Stomach smooth muscle (tissue), 2 donors: ENCODE measurements around the gene SVEP1.
"Not testable (repeated sequence)": the region's sequence is repeated elsewhere in the genome, so short reads cannot be mapped to it uniquely, and the experiment has no call there.

Source experiments
- H3K27ac ChIP-seq: one replicate; pipeline ENCODE4 v1.7.0; 2013; ENCODE audit warnings: mild to moderate bottlenecking, low read length, inconsistent platforms
- H3K27me3 ChIP-seq, 2 donors: one replicate each; pipeline ENCODE4 v1.7.0; 2013; ENCODE audit warnings: low read length in 2 of 2; ENCODE audit not compliant: insufficient read depth in 2 of 2, control insufficient read depth in 1 of 2
- H3K36me3 ChIP-seq, 2 donors: one replicate each; pipeline ENCODE4 v1.7.0; 2013; ENCODE audit warnings: low read length in 2 of 2; ENCODE audit not compliant: control insufficient read depth in 2 of 2, insufficient read depth in 2 of 2
- H3K4me1 ChIP-seq: one replicate; pipeline ENCODE4 v1.7.0; 2013; ENCODE audit warnings: low read length; ENCODE audit not compliant: control insufficient read depth, insufficient read depth
- H3K4me3 ChIP-seq, 2 donors: one replicate each; pipeline ENCODE4 v1.7.0; 2013; ENCODE audit warnings: low read length in 2 of 2
- H3K9ac ChIP-seq, 2 donors: one replicate each; pipeline ENCODE4 v1.7.0; 2013; ENCODE audit warnings: low read length in 2 of 2, mild to moderate bottlenecking in 1 of 2
- H3K9me3 ChIP-seq, 2 donors: one replicate each; pipeline ENCODE4 v1.7.0; 2013; ENCODE audit warnings: low read length in 2 of 2; ENCODE audit not compliant: control insufficient read depth in 2 of 2
- donor health status: healthy.
- donor health status: Pancreatic carcinoma.

Gene SVEP1

DNA sequence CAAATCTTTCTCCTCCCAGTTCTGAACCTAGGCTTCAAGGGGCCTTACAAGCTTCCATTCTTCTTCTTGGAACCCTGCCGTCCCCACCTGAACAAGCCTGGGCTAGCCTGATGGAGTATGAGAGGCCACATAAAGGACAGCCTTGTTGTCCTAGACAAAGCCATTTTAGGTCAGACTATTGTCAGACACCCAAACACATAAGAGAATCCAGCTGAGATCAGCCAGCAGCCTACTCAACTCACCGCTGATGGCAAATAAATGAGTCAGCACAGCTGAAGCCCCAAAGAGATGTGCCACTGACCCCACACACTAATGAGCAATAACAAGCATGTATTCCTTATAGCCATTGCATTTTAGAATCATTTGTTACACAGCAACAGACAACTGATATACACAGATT, 33.8 kb downstream of the SVEP1 start:
- Histone ChIP-seq H3K9ac (no peak overlapping the region), H3K27ac (no peak overlapping the region), H3K36me3 (no peaks in the 10 kb centered on the region), H3K27me3 (no peaks in the 10 kb centered on the region), H3K4me3 (no peak overlapping the region), H3K4me1 (no peaks in the 10 kb centered on the region), H3K9me3 (no peaks in the 10 kb centered on the region)

DNA sequence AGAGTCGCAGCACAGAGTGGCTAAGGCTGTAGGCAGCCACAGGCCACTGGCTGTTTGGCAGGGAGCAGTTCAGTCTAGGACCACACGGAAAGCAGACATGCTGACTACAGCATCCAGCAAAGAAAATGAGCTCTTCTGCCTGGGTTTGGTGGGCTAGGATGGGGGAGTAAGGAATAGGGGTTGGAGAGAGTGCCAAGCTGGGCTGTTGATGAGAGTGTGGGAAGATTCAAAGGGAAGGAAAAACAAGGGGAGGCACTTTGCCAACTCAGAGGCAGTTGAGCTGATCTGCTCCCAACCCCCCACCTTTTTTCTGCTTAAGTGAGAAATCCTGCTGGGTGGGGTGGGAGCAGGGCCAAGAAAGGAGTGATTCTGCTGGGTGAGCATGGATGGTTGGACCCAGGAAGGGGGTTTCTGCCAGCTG, 35.9 kb downstream of the SVEP1 start:
- Histone ChIP-seq H3K36me3 (no peaks in the 10 kb centered on the region), H3K27ac (no peak overlapping the region), H3K9me3 (no peaks in the 10 kb centered on the region), H3K4me1 (no peaks in the 10 kb centered on the region), H3K9ac (no peak overlapping the region), H3K27me3 (no peaks in the 10 kb centered on the region), H3K4me3 (no peak overlapping the region)

DNA sequence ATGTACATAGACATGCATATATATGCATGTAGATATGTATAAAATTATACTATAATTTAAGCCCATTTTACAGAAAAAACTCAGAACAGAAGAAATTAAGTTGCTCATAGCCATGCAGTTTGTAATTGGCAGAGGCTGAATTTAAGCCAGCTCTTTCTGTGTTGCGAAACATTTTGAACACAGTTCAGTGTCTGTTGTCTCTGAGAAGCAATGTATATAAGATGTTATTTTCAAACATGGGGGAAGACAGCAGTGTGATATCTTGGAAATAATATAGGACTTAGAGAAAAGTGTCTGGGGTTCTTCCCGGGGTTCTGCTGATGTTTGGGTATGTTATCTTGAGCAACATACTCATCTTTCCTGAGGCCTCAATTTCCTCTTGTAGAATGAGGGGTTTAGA, 37.6 kb downstream of the SVEP1 start:
- Histone ChIP-seq H3K27ac (no peak overlapping the region), H3K9me3 (no peaks in the 10 kb centered on the region), H3K4me1 (no peaks in the 10 kb centered on the region)

DNA sequence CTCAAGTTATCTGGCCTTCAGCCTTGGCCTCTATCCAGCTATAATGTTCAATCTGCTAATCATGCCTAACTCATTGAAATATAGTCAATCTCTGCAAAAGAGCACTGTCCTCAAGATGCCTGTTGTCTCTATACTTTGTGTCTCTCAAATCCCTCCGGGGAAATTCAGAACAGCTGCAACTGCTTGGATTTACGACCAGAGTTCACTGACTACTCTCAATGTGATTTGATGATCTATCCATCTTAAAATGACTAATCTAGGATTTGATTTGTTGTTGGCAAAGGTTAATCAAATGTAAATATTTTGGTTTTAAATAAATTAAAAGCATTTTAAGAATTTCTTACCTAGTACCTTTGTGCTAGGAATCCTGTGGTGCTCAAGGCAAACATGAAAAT, 40.9 kb downstream of the SVEP1 start:
- Histone ChIP-seq H3K9me3 (no peaks in the 10 kb centered on the region), H3K27me3 (no peaks in the 10 kb centered on the region), H3K4me3 (no peak overlapping the region), H3K36me3 (no peaks in the 10 kb centered on the region), H3K27ac (no peak overlapping the region), H3K4me1 (no peaks in the 10 kb centered on the region), H3K9ac (no peak overlapping the region)

More for the DNA sequence above, 37.6 kb downstream of the SVEP1 start:
- H3K36me3 ChIP-seq, result no peaks in the 10 kb centered on the region
- no peaks in the 10 kb centered on the region for H3K27me3 ChIP-seq
- H3K9ac ChIP-seq, result no peak overlapping the region
- H3K4me3 ChIP-seq, result no peak overlapping the region

DNA sequence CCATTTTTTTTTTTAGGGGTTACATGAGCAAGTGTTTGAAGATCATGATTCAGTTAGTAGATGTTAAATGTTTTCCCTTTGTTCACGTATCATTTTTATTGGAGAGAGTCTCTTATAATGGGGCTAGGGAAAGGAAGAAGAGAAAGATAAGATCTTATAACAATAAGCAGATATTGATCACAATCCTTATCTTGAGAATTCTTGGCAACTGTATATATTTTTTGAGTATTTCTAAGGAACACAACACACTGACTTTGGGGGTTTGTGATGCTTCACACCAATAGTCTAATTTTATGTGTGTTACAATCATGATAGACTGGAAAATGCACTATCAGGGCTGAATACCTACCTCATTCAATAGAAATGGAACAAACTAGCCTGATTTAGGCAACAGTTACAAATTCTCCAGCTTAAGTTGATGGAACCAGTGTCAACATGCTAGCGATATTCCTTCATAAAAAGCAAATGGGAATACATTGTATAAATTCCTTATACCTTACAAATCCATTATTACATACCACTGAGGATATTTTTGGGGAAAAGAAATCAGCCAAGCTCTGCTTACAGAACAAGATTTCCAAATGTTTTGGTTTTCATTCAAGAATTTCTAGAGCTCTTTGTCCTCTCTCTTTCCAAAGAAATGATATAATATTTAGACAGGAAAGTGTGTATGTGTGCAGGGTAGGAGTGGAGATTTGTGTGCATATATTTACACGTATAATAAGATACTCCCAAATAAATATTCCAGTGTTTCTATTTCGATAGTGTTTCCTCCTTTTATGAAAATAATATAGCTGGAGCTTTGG, 41.5 kb downstream of the SVEP1 start:
- no peaks in the 10 kb centered on the region for H3K4me1 ChIP-seq
- no peaks in the 10 kb centered on the region for H3K27me3 ChIP-seq
- H3K4me3 ChIP-seq, result no peak overlapping the region
- no peak overlapping the region for H3K9ac ChIP-seq
- no peak overlapping the region for H3K27ac ChIP-seq
- no peaks in the 10 kb centered on the region for H3K9me3 ChIP-seq
- H3K36me3 ChIP-seq, result no peaks in the 10 kb centered on the region

DNA sequence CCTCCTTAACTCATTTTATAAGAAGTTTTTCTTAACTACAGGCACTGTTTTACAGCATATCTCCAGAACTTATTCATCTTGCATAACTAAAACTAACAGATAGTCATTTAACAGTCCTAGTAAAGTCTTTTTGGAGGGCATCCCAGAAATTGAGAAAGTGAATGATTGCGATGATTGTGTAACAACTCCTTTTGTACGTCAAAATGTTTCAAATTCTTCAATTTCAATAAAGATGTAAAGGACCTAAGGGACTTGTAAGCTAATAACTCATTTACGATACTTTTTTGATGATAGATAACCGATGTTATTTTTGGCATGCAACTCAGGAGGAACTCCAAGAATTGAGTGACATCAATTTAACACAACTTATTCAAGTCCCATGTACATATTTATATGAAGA, 42.7 kb downstream of the SVEP1 start:
- no peaks in the 10 kb centered on the region for H3K9me3 ChIP-seq
- H3K4me3 ChIP-seq, result no peak overlapping the region
- H3K27me3 ChIP-seq, result no peaks in the 10 kb centered on the region
- H3K36me3 ChIP-seq, result no peaks in the 10 kb centered on the region
- H3K27ac ChIP-seq, result no peak overlapping the region
- H3K9ac ChIP-seq, result no peak overlapping the region
- no peaks in the 10 kb centered on the region for H3K4me1 ChIP-seq

DNA sequence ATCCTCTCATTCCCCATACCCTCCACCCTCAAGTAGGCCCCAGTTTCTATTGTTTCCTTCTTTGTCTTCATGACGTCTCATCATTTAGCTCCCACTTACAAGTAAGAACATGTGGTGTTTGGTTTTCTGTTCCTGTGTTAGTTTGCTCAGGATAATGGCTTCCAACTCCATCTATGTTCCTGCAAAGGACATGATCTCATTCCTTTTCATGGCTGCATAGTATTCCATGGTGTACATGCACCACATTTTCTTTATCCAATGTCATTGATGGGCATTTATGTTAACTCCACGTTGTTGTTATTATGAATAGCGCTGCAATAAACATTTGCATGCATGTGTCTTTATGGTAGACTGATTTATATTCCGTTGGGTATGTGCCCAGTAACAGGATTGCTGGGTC, 45.4 kb downstream of the SVEP1 start:
- not testable (repeated sequence) for H3K9ac ChIP-seq, H3K27me3 ChIP-seq, H3K4me3 ChIP-seq, H3K36me3 ChIP-seq, H3K9me3 ChIP-seq, H3K27ac ChIP-seq, H3K4me1 ChIP-seq

DNA sequence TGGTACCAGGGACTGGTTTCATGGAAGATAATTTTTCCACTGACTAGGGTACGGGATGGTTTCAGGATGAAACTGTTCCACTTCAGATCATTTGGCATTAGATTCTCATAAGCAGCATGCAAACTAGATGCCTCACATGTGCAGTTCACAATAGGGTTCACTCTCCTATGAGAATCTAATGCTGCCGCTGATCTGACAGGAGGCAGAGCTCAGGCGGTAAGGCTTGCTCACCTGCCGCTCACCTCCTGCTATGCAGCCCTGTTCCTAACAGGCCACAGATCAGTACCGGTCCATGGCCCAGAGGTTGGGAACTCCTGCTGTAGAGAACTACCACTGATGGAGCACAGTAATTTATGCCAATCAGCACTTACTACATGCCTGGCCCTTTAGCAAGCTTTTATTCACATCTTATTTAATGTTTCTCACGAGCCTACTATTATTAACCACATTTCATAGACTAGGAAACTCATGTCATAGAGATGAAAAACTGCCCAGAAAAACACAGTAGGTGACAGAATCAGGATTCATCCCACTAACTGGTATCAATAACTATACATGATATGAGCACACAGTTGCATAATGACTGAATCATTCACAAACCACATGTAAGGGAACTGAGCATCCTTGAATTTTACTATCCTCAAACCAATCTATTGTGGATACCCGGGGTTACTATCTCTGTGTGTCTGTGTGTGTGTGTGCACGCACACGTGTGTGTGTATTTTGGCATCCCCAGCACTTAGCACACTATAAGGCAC, 46.5 kb downstream of the SVEP1 start:
- Histone ChIP-seq H3K9me3 (no peaks in the 10 kb centered on the region), H3K9ac (no peak overlapping the region), H3K36me3 (no peaks in the 10 kb centered on the region)

DNA sequence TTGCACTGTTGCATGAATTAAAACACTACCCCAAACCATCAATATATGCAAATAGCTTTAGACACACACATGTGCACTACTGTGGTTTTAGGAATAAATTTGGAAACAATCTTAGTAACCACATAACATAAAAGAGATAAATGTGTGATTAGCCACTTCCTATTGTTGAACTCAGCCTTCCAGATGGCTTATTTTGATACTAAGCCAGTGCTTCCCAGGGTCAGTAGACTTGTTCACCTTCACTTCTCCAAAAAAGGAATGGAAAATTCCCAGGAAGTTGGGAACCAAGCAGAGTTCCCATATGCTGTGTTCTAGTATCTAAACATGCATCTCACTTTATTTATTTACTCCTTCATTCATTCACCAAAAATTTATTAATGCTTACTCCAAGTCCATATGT, 47.8 kb downstream of the SVEP1 start:
- Histone ChIP-seq H3K4me1 (no peaks in the 10 kb centered on the region), H3K9me3 (no peaks in the 10 kb centered on the region), H3K36me3 (no peaks in the 10 kb centered on the region), H3K27ac (no peak overlapping the region), H3K27me3 (no peaks in the 10 kb centered on the region), H3K9ac (no peak overlapping the region), H3K4me3 (no peak overlapping the region)

More for the DNA sequence above, 46.5 kb downstream of the SVEP1 start:
- Histone ChIP-seq H3K4me1 (no peaks in the 10 kb centered on the region), H3K4me3 (no peak overlapping the region), H3K27ac (no peak overlapping the region), H3K27me3 (no peaks in the 10 kb centered on the region)

DNA sequence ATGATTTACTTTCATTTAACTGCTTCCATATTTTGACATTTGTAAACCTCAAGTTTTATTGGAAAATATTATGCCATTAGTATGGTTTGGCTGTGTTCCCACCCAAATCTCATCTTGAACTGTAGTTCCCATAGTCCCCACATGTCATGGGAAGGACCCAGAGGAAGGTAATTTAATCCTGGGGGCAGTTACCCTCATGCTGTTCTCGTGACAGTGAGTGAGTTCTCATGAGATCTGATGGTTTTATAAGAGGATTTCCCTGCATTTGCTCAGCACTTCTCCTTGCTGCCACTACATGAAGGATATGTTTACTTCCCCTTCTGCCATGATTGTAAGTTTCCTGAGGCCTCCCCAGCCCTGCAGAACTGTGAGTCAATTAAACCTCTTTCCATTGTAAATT, 48.3 kb downstream of the SVEP1 start:
- H3K4me1 ChIP-seq, H3K4me3 ChIP-seq, H3K27ac ChIP-seq, H3K36me3 ChIP-seq, H3K9ac ChIP-seq, H3K9me3 ChIP-seq, H3K27me3 ChIP-seq: not testable (repeated sequence)

DNA sequence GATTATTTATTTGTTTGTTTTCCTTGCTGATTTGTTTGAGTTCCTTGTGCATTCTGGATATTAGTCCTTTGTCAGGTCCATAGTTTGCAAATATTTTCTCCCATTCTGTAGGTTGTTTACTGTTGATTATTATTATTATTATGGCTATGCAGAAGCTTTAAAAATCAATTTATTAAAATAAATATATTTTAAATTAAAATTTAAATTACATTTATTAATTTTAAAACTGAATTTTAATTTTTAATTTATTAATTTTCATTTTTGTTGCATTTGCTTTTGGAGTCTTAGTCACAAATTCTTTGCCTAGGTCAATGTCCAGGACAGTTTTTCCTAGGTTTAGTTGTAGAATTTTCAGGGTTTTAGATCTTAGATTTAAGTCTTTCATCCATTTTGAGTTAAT, 50.9 kb downstream of the SVEP1 start:
- H3K27me3 ChIP-seq, result no peaks in the 10 kb centered on the region
- H3K36me3 ChIP-seq, result no peaks in the 10 kb centered on the region
- no peak overlapping the region for H3K9ac ChIP-seq
- no peaks in the 10 kb centered on the region for H3K9me3 ChIP-seq
- no peak overlapping the region for H3K27ac ChIP-seq
- H3K4me3 ChIP-seq, result no peak overlapping the region
- no peaks in the 10 kb centered on the region for H3K4me1 ChIP-seq
